Loucy (cell line): ENCODE data around the gene TNIP2.

ENCODE experiments used
- EZH2phosphoT487 ChIP-seq: fragments of 200-600 bp; IDR thresholded peaks from 2 replicates; pipeline ENCODE4 v1.6.1; 2018; ENCODE audit warnings: antibody characterized with exemption, mild to moderate bottlenecking, moderate library complexity, borderline replicate concordance
- TF ChIP-seq, protein P1 (sequence below): fragments of 200-600 bp; sonication (generic); conservative IDR thresholded peaks from 2 replicates; pipeline ENCODE4 v1.5.1; 2014; ENCODE audit warnings: mild to moderate bottlenecking, antibody characterized with exemption, low read length

DNA sequence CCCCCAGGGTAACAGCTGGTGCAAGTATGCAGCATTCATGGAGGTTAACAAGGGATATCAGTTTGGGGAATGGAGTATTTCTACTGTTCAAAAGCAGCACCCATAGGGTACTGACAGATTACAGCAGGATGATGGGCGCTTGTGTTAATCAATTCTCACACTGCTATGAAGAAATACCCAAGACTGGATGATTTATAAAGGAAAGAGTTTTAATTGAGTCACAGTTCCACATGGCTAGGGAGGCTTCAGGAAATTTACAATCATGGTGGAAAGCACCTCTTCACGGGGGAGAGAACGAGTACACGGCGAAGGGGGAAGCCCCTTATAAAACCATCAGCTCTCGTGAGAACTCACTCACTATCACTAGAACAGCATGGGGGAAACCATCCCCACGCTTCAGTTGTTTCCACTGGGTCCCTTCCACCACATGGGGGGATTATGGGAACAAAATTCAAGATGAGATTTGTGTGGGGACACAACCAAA, 64.1 kb downstream of the TNIP2 start:
- TF ChIP-seq, protein P1, sequence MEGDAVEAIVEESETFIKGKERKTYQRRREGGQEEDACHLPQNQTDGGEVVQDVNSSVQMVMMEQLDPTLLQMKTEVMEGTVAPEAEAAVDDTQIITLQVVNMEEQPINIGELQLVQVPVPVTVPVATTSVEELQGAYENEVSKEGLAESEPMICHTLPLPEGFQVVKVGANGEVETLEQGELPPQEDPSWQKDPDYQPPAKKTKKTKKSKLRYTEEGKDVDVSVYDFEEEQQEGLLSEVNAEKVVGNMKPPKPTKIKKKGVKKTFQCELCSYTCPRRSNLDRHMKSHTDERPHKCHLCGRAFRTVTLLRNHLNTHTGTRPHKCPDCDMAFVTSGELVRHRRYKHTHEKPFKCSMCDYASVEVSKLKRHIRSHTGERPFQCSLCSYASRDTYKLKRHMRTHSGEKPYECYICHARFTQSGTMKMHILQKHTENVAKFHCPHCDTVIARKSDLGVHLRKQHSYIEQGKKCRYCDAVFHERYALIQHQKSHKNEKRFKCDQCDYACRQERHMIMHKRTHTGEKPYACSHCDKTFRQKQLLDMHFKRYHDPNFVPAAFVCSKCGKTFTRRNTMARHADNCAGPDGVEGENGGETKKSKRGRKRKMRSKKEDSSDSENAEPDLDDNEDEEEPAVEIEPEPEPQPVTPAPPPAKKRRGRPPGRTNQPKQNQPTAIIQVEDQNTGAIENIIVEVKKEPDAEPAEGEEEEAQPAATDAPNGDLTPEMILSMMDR, result no peak
- no peak for TF ChIP-seq EZH2phosphoT487
